GM12873 (cell line): ENCODE data around the gene ANKS4B.

ENCODE experiments used
- CTCF ChIP-seq: IDR thresholded peaks from 2 replicates; pipeline ENCODE4 v1.5.1; 2012; ENCODE audit warnings: low read depth, mild to moderate bottlenecking, moderate library complexity, low read length, control low read depth; ENCODE audit not compliant: insufficient read depth; ENCODE audit errors: missing control alignments

Gene ANKS4B

GRCh38 chr16:21284414-21284813 is 50.9 kb downstream of the ANKS4B start:
- no peak for TF ChIP-seq CTCF

- TF ChIP-seq CTCF: no peak
Observed at GRCh38 chr16:21285314-21285713, 51.8 kb downstream of the ANKS4B start.

GRCh38 chr16:21300309-21301167 is 67.0 kb downstream of the ANKS4B start:
- peak; percentile 68 for TF ChIP-seq CTCF

- TF ChIP-seq CTCF: no peak
Observed at GRCh38 chr16:21301168-21301894, 67.8 kb downstream of the ANKS4B start.

GRCh38 chr16:21301895-21302291 is 68.4 kb downstream of the ANKS4B start:
- no peak for TF ChIP-seq CTCF

GRCh38 chr16:21302454-21302853 is 69.0 kb downstream of the ANKS4B start:
- no peak for TF ChIP-seq CTCF

- TF ChIP-seq CTCF: no peak
Observed at GRCh38 chr16:21302898-21303528, 69.5 kb downstream of the ANKS4B start.
